Karpas-422 (cell line): ENCODE data around the gene HDGFL2. TPM values are rescaled to one million over a fixed set of nuclear protein-coding genes. Genes with fewer than 3 reads are reported as not detected.
"Not testable (repeated sequence)": the region's sequence is repeated elsewhere in the genome, so short reads cannot be mapped to it uniquely, and the experiment has no call there.

ENCODE experiments used
- DNase-seq: peaks from one replicate; pipeline ENCODE4 v3.0.0-alpha.2; 2015
- H2AFZ ChIP-seq: fragments of 200-600 bp; sonication (generic); 2 replicates; pipeline ENCODE4 v1.6.1; 2014; ENCODE audit warnings: antibody characterized with exemption, low read length, mixed read lengths
- H3K27ac ChIP-seq: fragments of 200-600 bp; sonication (generic); 2 replicates; pipeline ENCODE4 v1.5.1; 2014; ENCODE audit warnings: mild to moderate bottlenecking, low read length, moderate library complexity
- H3K27me3 ChIP-seq: fragments of 200-600 bp; sonication (generic); 2 replicates; pipeline ENCODE4 v1.6.1; 2014; ENCODE audit warnings: low read length, mixed read lengths
- H3K36me3 ChIP-seq: fragments of 200-600 bp; sonication (generic); 2 replicates; pipeline ENCODE4 v1.6.1; 2014; ENCODE audit warnings: low read length, mixed read lengths; ENCODE audit not compliant: insufficient read depth
- H3K4me1 ChIP-seq: fragments of 200-600 bp; sonication (generic); 2 replicates; pipeline ENCODE4 v1.6.1; 2014; ENCODE audit warnings: mild to moderate bottlenecking, low read length, mixed read lengths
- H3K4me2 ChIP-seq: fragments of 200-600 bp; sonication (generic); 2 replicates; pipeline ENCODE4 v1.6.1; 2014; ENCODE audit warnings: low read length, low read depth, mild to moderate bottlenecking; ENCODE audit not compliant: poor library complexity, severe bottlenecking
- H3K4me3 ChIP-seq: fragments of 200-600 bp; sonication (generic); 2 replicates; pipeline ENCODE4 v1.5.1; 2014; ENCODE audit warnings: mild to moderate bottlenecking, antibody characterized with exemption, low read length, mixed read lengths
- H3K79me2 ChIP-seq: fragments of 200-600 bp; sonication (generic); 2 replicates; pipeline ENCODE4 v1.6.1; 2014; ENCODE audit warnings: mild to moderate bottlenecking, low read length, mixed read lengths
- H3K9ac ChIP-seq: fragments of 200-600 bp; sonication (generic); 2 replicates; pipeline ENCODE4 v1.6.0; 2014; ENCODE audit warnings: low read length
- H3K9me2 ChIP-seq: fragments of 200-600 bp; sonication (generic), shearing (Covaris generic); replicated peaks from 2 replicates; pipeline ENCODE4 v1.6.0; 2014; ENCODE audit warnings: mild to moderate bottlenecking, low read length, moderate library complexity; ENCODE audit not compliant: insufficient read depth
- H3K9me3 ChIP-seq: fragments of 300-700, 200-600 bp; sonication (generic); 2 replicates; pipeline ENCODE4 v1.6.1; 2014; ENCODE audit warnings: low read length, mixed read lengths
- H4K20me1 ChIP-seq: fragments of 200-600 bp; sonication (generic); 2 replicates; pipeline ENCODE4 v1.6.1; 2014; ENCODE audit warnings: mild to moderate bottlenecking, antibody characterized with exemption, low read length, low read depth; ENCODE audit not compliant: insufficient read depth
- total RNA-seq: library from RNA; depleted of rRNA; stranded (reverse); fragments of >200 nt; shearing (Covaris generic); gene quantifications from 2 replicates; pipeline ENCODE4 v1.2.3, GENCODE V29; 2014; ENCODE audit warnings: low replicate concordance

Gene HDGFL2
- total RNA-seq, 1 experiment from 2014 or later: 49.9 TPM

DNA sequence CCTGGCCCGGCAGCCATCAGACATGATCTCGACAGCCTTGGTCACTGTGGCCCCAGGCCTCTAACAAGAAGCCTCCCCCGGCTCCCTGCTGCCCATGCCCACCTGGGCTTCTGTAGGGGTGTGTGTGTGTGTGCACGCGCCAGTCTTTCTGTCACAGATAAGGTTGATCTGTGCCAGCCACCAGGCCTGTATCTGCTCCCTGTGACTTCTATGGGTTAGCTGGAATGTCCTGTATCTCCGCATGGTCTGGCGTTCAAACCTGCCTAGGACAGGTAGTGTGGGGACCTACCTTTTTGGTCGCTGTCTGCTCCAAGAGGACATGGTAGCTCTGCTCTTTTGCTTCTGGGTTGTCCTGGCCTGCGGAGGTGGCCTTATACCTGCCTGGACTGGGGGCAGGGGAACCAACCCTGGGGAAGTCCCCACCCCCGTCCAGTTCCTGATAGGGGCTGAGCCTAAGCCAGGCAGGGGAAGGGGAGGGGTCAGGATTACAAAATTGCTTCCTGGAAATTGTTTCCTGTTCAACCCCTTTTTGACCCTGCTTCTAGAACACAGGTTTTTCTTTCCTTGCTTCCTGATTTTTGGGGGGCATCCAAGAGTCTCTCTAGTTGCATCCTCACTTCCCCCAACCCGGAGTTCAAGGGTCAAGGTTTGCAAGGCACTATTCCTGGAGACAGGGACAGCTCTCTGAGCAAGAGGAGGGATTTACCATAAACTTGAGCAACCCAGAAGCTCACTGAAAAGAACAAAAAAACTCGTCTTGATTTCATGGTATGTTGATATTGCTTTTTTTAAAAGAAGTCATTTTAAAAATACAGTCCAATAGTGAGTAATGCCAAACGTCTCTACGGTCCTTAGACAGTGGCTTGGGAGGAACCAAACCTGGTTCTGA lies 67.8 kb downstream of the HDGFL2 start, which contains the start of gene LRG1:
Gene LRG1, minus strand, starts transcription at position 344 of the 889 bp plus-strand sequence. Its CDS starts 23 bp downstream, at position 321.
- H3K4me2 ChIP-seq: no peak within 1 kb of the TSS
- no peak within 1 kb of the TSS; the same call in 1 of the 2 replicates for H3K9ac ChIP-seq
- H3K4me3 ChIP-seq: no peak within 1 kb of the TSS

DNA sequence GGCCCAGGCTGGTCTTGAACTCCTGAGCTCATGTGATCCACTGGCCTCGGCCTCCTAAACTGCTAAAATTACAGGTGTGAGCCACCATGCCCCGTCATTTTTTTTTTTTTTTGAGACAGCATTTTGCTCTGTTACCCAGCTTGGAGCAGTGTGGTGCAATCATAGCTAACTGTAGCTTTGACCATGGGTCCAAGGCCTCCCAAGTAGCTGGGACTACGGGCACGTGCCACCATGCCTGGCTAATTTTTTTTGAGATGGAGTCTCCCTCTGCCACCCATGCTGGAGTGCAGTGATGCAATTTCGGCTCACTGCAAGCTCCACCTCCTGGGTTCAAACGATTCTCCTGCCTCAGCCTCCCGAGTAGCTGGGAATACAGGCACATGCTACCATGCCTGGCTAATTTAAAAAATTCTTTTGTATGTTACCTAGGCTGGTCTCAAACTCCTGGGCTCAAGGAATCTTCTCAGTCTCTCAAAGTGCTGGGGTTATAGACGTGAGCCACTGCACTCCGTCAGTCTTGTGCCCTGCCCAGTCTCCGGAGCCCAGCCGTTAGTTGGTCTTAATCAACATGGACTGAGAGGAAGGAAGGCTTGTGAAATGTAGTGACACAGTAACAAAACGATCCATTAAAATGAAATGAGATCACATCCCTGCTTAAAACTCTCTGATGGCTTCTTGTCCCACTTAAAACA lies 69.2 kb downstream of the HDGFL2 start:
- no peak overlapping the region for H3K4me3 ChIP-seq
- H3K9ac ChIP-seq: no peak overlapping the region
- H3K27me3 ChIP-seq: 0 out of 2 replicates have a peak, but pooled peaks cover 3% of the 10 kb centered on the region
- H4K20me1 ChIP-seq: no peaks in the 10 kb centered on the region
- H3K9me3 ChIP-seq: no peaks in the 10 kb centered on the region
- H3K27ac ChIP-seq: no peak overlapping the region
- no peaks in the 10 kb centered on the region for H3K36me3 ChIP-seq
- H3K9me2 ChIP-seq: no peaks in the 10 kb centered on the region
- H3K4me2 ChIP-seq: no peak overlapping the region
- H2AFZ ChIP-seq: no peak overlapping the region
- H3K4me1 ChIP-seq: no peaks in the 10 kb centered on the region
- H3K79me2 ChIP-seq: no peaks in the 10 kb centered on the region
- no peak for DNase-seq

More for the DNA sequence above, 67.8 kb downstream of the HDGFL2 start, which contains the start of gene LRG1:
- no peak for DNase-seq
- Histone ChIP-seq H3K79me2 (no peaks in the 10 kb centered on the region), H2AFZ (peak within 1 kb of the TSS; percentile 92), H3K9me3 (no peaks in the 10 kb centered on the region), H3K4me1 (no peaks in the 10 kb centered on the region), H3K27ac (no peak within 1 kb of the TSS), H3K9me2 (no peaks in the 10 kb centered on the region), H4K20me1 (no peaks in the 10 kb centered on the region), H3K36me3 (no peaks in the 10 kb centered on the region), H3K27me3 (0 out of 2 replicates have a peak, but pooled peaks cover 3% of the 10 kb centered on the region)

DNA sequence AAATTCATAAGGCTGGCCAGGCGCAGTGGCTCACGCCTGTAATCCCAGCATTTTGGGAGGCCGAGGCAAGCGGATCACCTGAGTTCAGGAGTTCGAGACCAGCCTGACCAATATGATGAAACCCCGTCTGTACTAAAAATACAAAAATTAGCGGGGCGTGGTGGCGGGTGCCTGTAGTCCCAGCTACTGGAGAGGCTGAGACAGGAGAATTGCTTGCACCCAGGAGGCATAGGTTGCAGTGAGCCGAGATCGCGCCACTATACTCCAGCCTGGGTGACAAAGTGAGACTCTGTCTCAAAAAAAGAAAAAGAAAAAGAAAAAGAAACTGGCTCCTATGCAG lies 69.7 kb downstream of the HDGFL2 start:
- not testable (repeated sequence) for DNase-seq, H2AFZ ChIP-seq, H3K9ac ChIP-seq, H3K36me3 ChIP-seq, H3K9me2 ChIP-seq, H3K27ac ChIP-seq, H3K79me2 ChIP-seq, H3K4me2 ChIP-seq, H3K9me3 ChIP-seq, H4K20me1 ChIP-seq, H3K4me3 ChIP-seq, H3K4me1 ChIP-seq, H3K27me3 ChIP-seq

DNA sequence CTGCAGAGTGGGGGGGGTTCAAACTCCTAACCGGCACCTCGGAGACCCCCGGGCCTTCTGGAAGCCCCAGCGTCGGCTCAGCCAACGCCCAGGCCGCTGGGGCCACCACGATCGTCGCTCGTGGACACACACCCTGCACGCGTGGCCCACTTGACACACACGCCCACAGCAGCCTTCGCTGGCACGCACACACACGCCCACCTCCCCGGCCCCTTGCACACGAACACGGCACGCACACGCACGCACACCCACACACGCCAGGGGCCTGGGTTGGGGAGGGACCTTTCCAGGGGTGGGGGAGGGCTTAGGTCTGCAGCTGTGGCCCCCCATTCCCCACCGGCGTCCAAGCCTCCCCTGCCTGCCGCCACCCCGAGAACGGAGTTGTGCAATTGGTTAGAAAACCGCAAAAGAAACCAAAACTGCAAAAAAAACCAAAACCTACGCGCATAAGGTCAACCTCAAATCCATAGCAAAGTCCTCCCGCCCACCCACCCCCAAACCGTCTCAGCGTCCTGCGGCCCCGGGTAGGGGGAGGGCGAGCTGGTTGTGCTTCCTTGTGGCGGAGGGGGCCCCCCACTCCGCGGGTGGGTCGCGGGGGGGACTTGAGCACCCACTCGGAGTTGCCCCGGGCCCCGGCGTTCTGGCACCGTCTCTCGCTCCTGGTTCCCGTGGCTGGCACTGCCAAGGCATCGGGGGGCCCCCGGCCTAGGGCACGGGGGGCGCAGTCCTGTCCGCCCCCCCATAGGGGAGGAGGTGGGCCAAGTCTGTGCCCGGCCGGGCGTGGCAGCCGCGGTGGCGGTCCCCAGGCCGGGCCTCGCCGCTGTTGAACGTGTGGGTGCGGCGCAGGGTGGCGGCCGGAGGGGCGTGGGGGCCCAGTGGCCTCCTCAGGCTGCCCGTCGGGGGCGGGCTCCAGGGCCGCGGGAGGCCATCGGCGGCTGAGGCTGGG lies 71.1 kb downstream of the HDGFL2 start:
- no peak for DNase-seq
- no peak overlapping the region for H3K4me3 ChIP-seq
- H3K36me3 ChIP-seq: no peaks in the 10 kb centered on the region
- no peaks in the 10 kb centered on the region for H3K9me3 ChIP-seq
- no peaks in the 10 kb centered on the region for H3K9me2 ChIP-seq
- H2AFZ ChIP-seq: no peak overlapping the region
- no peak overlapping the region for H3K4me2 ChIP-seq
- no peak overlapping the region for H3K27ac ChIP-seq
- H3K4me1 ChIP-seq: no peaks in the 10 kb centered on the region
- no peak overlapping the region for H3K9ac ChIP-seq
- H3K79me2 ChIP-seq: no peaks in the 10 kb centered on the region
- 0 out of 2 replicates have a peak, but pooled peaks cover 3% of the 10 kb centered on the region for H3K27me3 ChIP-seq
- no peaks in the 10 kb centered on the region for H4K20me1 ChIP-seq

DNA sequence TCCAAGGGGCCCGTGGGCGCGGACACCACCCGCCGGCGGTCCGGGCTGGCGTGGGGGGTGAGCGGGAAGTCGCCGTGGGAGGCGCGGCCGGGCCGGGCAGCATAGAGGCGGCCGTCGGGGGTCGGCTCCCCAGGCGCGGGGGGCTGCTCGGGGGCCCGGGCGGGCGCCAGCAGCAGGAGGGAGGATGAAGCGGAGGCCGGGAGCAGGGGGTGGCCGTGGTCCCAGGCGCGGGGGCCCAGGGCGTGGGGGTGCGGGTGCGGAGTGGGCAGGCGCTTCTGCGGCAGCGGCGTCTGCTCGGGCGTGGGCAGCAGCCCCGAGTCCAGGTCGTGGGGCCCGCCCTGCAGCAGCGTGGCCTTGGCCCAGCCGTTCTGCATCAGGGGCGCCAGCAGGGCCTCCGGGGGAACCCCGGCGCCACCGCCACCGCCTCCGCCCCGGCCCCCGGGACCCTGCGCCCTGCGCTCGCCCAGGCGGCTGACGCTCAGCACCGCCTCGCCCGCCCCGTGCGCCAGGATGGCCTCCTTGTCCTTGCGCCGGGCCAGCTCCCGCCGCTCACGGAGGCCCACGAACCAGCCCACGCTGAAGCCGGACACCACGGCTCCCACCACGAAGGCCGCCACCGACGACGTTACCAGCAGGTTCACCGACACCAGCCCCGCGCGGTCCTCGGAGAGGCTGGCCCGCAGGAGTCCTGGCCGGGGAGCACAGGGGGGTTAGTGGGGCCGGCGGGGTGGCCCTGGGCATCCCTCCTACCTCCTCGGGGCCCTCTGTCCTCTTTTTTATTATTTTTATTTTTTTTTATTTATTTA lies 71.9 kb downstream of the HDGFL2 start:
- Histone ChIP-seq H3K9ac (no peak overlapping the region), H3K9me3 (no peaks in the 10 kb centered on the region), H4K20me1 (no peaks in the 10 kb centered on the region), H2AFZ (no peak overlapping the region), H3K4me3 (no peak overlapping the region), H3K27me3 (0 out of 2 replicates have a peak, but pooled peaks cover 3% of the 10 kb centered on the region), H3K9me2 (no peaks in the 10 kb centered on the region), H3K36me3 (no peaks in the 10 kb centered on the region), H3K79me2 (no peaks in the 10 kb centered on the region), H3K4me1 (no peaks in the 10 kb centered on the region), H3K4me2 (no peak overlapping the region), H3K27ac (no peak overlapping the region)
- DNase-seq: no peak

DNA sequence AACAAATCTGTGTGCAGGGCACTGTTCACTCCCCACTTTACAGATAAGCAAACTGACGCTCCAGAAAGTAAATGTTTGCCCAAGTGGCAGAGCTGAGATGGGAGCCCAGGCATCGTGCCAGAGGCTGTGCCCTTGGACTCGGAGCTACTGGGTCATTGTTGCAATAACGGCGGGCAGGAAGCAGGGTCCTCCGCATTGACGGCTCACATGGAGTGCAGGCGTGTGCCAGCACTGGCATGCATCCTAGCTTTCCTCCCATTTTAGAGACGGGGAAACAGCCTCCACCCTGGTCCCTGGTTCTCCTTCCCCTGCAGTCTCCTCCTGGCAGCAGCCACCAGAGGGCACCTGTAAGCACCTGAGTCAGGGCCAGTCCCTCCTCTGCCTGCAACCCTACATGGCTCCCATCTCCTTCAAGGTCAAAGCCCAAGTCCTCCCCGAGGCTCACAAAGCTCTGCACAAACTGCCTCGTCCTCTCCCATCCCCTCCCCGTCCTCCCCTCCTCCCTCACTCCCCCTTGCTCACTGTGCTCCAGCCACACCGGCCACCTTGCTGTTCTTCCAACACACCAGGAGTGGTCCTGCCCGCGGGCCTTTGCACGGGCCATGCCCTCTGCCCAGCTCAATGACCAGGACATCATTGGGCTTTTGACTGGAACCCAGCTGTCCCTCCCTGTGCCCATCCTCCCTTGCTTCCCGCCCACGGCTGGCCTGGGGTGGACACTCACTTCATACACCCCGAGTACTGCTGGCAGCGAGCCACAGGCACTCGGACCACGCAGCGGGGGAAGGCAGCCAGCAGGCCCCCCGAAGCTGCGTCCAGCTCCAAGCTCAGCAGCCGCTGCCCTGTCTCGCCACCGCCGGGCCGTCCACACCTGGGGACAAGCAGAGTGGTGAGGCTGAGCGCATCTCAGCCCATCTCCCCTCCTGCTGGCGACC lies 75.5 kb downstream of the HDGFL2 start:
- H3K4me3 ChIP-seq: no peak overlapping the region
- DNase-seq: peak; percentile 68

DNA sequence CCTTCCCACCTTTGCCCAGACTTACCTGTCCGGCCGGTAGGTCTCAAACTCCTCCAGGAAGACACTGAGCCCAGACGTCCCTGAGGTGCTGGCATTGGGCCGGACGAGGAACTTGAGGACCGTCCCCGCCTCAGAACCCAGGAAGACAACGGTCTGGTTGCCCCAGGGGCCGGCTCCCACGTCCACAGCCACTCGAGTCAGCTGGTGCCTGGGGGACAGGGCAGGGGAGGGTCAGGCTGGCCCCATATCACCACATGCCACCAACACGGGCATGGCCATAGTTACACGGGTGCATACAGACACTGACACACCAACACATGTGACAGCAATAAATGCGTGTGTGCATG lies 76.1 kb downstream of the HDGFL2 start:
- H3K4me1 ChIP-seq: no peaks in the 10 kb centered on the region
- no peak overlapping the region for H3K27ac ChIP-seq
- no peaks in the 10 kb centered on the region for H3K9me3 ChIP-seq
- no peaks in the 10 kb centered on the region for H3K36me3 ChIP-seq
- H3K27me3 ChIP-seq: no peaks in the 10 kb centered on the region
- no peaks in the 10 kb centered on the region for H4K20me1 ChIP-seq
- H3K4me2 ChIP-seq: no peak overlapping the region
- H3K4me3 ChIP-seq: no peak overlapping the region
- H2AFZ ChIP-seq: no peak overlapping the region
- H3K9ac ChIP-seq: no peak overlapping the region
- no peaks in the 10 kb centered on the region for H3K79me2 ChIP-seq
- H3K9me2 ChIP-seq: no peaks in the 10 kb centered on the region
- DNase-seq: no peak

More for the DNA sequence above, 75.5 kb downstream of the HDGFL2 start:
- Histone ChIP-seq H4K20me1 (no peaks in the 10 kb centered on the region), H3K27ac (no peak overlapping the region), H3K36me3 (no peaks in the 10 kb centered on the region), H3K9ac (no peak overlapping the region), H3K9me3 (no peaks in the 10 kb centered on the region), H3K4me2 (no peak overlapping the region), H3K27me3 (no peaks in the 10 kb centered on the region), H3K9me2 (no peaks in the 10 kb centered on the region), H2AFZ (no peak overlapping the region), H3K79me2 (no peaks in the 10 kb centered on the region), H3K4me1 (no peaks in the 10 kb centered on the region)
